Endothelial cell of umbilical vein (primary cell): Measurements from ENCODE around the gene ENTPD6. TPM values are rescaled to one million over a fixed set of nuclear protein-coding genes. Genes with fewer than 3 reads are reported as not detected.

Experiments used
- BruUV-seq: library from RNA; stranded (reverse); fragments of 400-500 nt; replicated peaks from 2 replicates; lab custom pipeline; 2021; lab: Mats Ljungman, UMichigan
- CTCF ChIA-PET: fragments of 300-600, 350-600 bp; sonication (Branson Sonifier 250); formaldehyde crosslinking; loops from one replicate; lab custom pipeline; 2021; ENCODE audit warnings: antibody characterized with exemption, inconsistent platforms; lab: Charles Lee
- POLR2A ChIA-PET: fragments of 300-600, 350-600 bp; sonication (Branson Sonifier 250); formaldehyde crosslinking; loops from one replicate; lab custom pipeline; 2021; ENCODE audit warnings: antibody characterized with exemption, inconsistent platforms; lab: Charles Lee
- DNase-seq: peaks from one replicate; pipeline ENCODE4 v3.0.0-alpha.2; 2011; ENCODE audit warnings: low read depth, low spot score
- FAIRE-seq: peaks from 2 replicates; lab custom pipeline; 2011; peaks lifted over from hg19 to GRCh38; lab: Jason Lieb, UNC
- H2AFZ ChIP-seq: 2 replicates; pipeline ENCODE4 v1.6.0; 2012; ENCODE audit warnings: low read depth, low read length, control low read depth, inconsistent platforms
- H3K27ac ChIP-seq: 2 replicates; pipeline ENCODE4 v1.5.1; 2011; ENCODE audit warnings: low read depth, mild to moderate bottlenecking, control low read depth, low read length, moderate library complexity; ENCODE audit not compliant: insufficient read depth
- H3K27me3 ChIP-seq, 2 experiments: 2 replicates each; pipeline versions ENCODE4 v1.6.0 to v1.6.1; 2011; ENCODE audit warnings: low read length in 2 of 2, mixed read lengths in 1 of 2; ENCODE audit not compliant: control insufficient read depth in 2 of 2, insufficient read depth in 2 of 2
- H3K36me3 ChIP-seq, 2 experiments: 2 replicates in 1 of 2; 3 replicates in 1 of 2; pipeline ENCODE4 v1.5.1; 2011; ENCODE audit warnings: low read length in 2 of 2, mild to moderate bottlenecking in 1 of 2, moderate library complexity in 1 of 2; ENCODE audit not compliant: control insufficient read depth in 2 of 2, insufficient read depth in 2 of 2; ENCODE audit errors: extremely low read depth in 1 of 2
- H3K4me1 ChIP-seq: 3 replicates; pipeline ENCODE4 v1.5.1; 2011; ENCODE audit warnings: mild to moderate bottlenecking, low read length; ENCODE audit not compliant: control insufficient read depth, insufficient read depth; ENCODE audit errors: extremely low read depth
- H3K4me2 ChIP-seq: 2 replicates; pipeline ENCODE4 v1.6.1; 2011; ENCODE audit warnings: low read length, control low read depth, mixed read lengths; ENCODE audit not compliant: insufficient read depth
- H3K4me3 ChIP-seq, 3 experiments: fragments of 200-600 bp in 1 of 3; sonication (generic), shearing (Covaris generic) in 1 of 3; replicated peaks in 1 of 3; 2 replicates each; pipeline ENCODE4 v1.5.1; 2011 to 2016; ENCODE audit warnings: control low read depth in 3 of 3, low read length in 3 of 3, mild to moderate bottlenecking in 2 of 3, inconsistent platforms in 1 of 3, low read depth in 1 of 3, moderate library complexity in 1 of 3; ENCODE audit not compliant: insufficient read depth in 1 of 3
- H3K79me2 ChIP-seq: 2 replicates; pipeline ENCODE4 v1.6.0; 2012; ENCODE audit warnings: low read length, inconsistent platforms; ENCODE audit not compliant: control insufficient read depth, insufficient read depth
- H3K9ac ChIP-seq: replicated peaks from 2 replicates; pipeline ENCODE3; 2011; ENCODE audit warnings: low read length, control low read depth; ENCODE audit not compliant: insufficient read depth; ENCODE audit errors: extremely low read depth
- H3K9me1 ChIP-seq: replicated peaks from 3 replicates; pipeline ENCODE4 v1.6.0; 2011; ENCODE audit warnings: mild to moderate bottlenecking, low read length; ENCODE audit not compliant: control insufficient read depth, insufficient read depth; ENCODE audit errors: extremely low read depth
- H3K9me3 ChIP-seq: replicated peaks from 2 replicates; pipeline ENCODE4 v1.5.1; 2012; ENCODE audit warnings: low read length, inconsistent platforms; ENCODE audit not compliant: control insufficient read depth, insufficient read depth
- H4K20me1 ChIP-seq: replicated peaks from 2 replicates; pipeline ENCODE3; 2011; ENCODE audit warnings: mild to moderate bottlenecking, low read length; ENCODE audit not compliant: control insufficient read depth, insufficient read depth; ENCODE audit errors: extremely low read depth
- CTCF ChIP-seq, 2 donors: IDR thresholded peaks; 1 replicate in 1 of 2; 2 replicates in 1 of 2; pipeline ENCODE4 v1.5.1; 2011; ENCODE audit warnings: low read length in 2 of 2, mild to moderate bottlenecking in 2 of 2, moderate library complexity in 2 of 2, control low read depth in 1 of 2, inconsistent platforms in 1 of 2, low read depth in 1 of 2; ENCODE audit not compliant: insufficient read depth in 1 of 2; ENCODE audit errors: extremely low read depth in 1 of 2
- EZH2 ChIP-seq: IDR thresholded peaks from 2 replicates; pipeline ENCODE4 v1.6.1; 2012; ENCODE audit warnings: borderline replicate concordance, low read depth, mild to moderate bottlenecking, moderate library complexity, low read length, inconsistent platforms; ENCODE audit not compliant: severe bottlenecking
- GATA2 ChIP-seq: IDR thresholded peaks from 2 replicates; pipeline ENCODE4 v1.7.0; 2011; ENCODE audit warnings: low read depth, mild to moderate bottlenecking, moderate library complexity, mixed read lengths, low read length; ENCODE audit not compliant: insufficient read length, insufficient read depth
- POLR2AphosphoS5 ChIP-seq: IDR thresholded peaks from 2 replicates; pipeline ENCODE4 v1.6.1; 2012; ENCODE audit warnings: low read depth, mild to moderate bottlenecking, control low read depth, low read length, moderate library complexity; ENCODE audit not compliant: insufficient read depth
- dilution Hi-C: fragments of 300-500 bp; cut with MboI; formaldehyde crosslinking; loops from one replicate; pipeline ENCODE4 v1.15.0; 2019; ENCODE audit warnings: low sequenced_read_pairs; ENCODE audit not compliant: extremely low pct_ligation_motif_present
- intact Hi-C: fragments of 100-400 bp; cut with micrococcal nuclease; formaldehyde crosslinking; loops from one replicate; pipeline ENCODE4 v1.10.0; 2022
- polyA plus RNA-seq, 4 experiments: library from polyadenylated mRNA; depleted of rRNA in 3 of 4; stranded (reverse) in 3 of 4; unstranded in 1 of 4; fragments of >200 nt; gene quantifications; 2 replicates each; pipeline versions ENCODE4 v1.2.1 to v1.2.3, GENCODE V29; 2011 to 2012; ENCODE audit warnings: missing spikeins in 1 of 4
- total RNA-seq: library from RNA; stranded (reverse); gene quantifications from 2 replicates; pipeline ENCODE4 v1.2.3, GENCODE V29; 2021

ENTPD6 gene
- total and polyA plus RNA-seq, 2 donors (not counting 3 experiments of a cell fraction or from before 2014, with no cell fraction given) = 51.2 to 86.3 TPM

DNA sequence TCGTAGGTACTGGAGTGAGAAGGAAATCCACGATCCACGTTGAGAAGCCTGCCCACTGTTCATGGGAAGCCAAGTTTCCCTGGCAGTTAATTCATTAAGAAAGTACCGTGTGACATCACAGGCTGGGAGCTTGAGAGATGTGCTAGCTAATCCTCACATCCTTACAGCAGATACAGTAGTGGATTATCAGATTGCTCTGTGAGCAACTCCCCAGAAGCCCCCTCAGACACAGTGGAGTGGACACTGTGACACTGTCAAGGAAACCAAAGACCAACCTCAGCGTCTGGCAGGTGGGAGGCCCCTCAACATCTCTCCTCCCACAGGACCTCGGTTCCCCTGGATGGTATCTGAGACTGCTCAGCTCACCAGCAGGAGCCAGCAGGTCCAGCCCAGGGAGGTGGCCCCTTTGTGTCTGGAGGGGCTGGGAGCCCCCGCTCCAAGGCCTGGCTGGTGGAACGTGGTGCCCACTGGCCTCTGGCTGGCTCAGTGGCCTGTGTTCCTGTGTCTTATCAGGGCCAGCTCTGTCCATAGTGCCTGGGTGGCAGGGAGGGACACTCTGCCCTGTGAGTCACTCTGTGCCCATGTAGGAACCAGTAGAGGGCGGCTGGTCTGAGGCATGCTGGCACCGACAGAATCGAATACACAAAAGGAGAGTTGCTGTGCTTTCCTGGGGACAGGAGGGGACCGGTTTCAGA lies 59.6 kb downstream of the ENTPD6 start:
- Histone ChIP-seq H3K36me3 (peaks cover 2 to 8% of the 10 kb centered on the region in 2 experiments), H2AFZ (no peak overlapping the region), H3K4me2 (no peak overlapping the region), H3K27ac (no peak overlapping the region), H3K4me1 (peaks cover 2% of the 10 kb centered on the region), H3K79me2 (peaks cover 71% of the 10 kb centered on the region), H4K20me1 (no peaks in the 10 kb centered on the region), H3K9me1 (no peaks in the 10 kb centered on the region), H3K4me3 (no peak overlapping the region), H3K27me3 (no peaks in the 10 kb centered on the region), H3K9ac (no peak overlapping the region), H3K9me3 (no peaks in the 10 kb centered on the region)
- FAIRE-seq (no peak), DNase-seq (no peak)
- intact Hi-C loops (no loop called here), dilution Hi-C loops (no loop called here)
- CTCF ChIA-PET = interaction anchor here (1.1 to 1.2 kb wide), 2 partner anchors 9 to 45 kb away, joined by 3 read pairs; no protein-coding TSS in a partner anchor
- BruUV-seq = no TSS peak
- POLR2A ChIA-PET = no interaction called here
- TF ChIP-seq EZH2 = no peak
- TF ChIP-seq POLR2AphosphoS5 = no peak
- no peak for TF ChIP-seq CTCF (IDR thresholded peaks at IDR 0.05; ENCODE audit: extremely low read depth in 1 of 2, insufficient read depth in 1 of 2, low read depth in 1 of 2, low read length in 2 of 2)
- TF ChIP-seq GATA2 = no peak
